H9 (cell line): ENCODE measurements around the gene HEATR1. TPM values are rescaled to one million over a fixed set of nuclear protein-coding genes. Genes with fewer than 3 reads are reported as not detected.

Experiments used
- DNase-seq: peaks from one replicate; pipeline ENCODE4 v3.0.0-alpha.2; 2017
- H2AFZ ChIP-seq: one replicate; pipeline ENCODE4 v1.6.1; 2013; ENCODE audit warnings: mild to moderate bottlenecking, low read length, control low read depth, moderate library complexity
- H2AK5ac ChIP-seq: 2 replicates; pipeline ENCODE4 v1.6.1; 2013; ENCODE audit warnings: low read length, control low read depth, mixed read lengths; ENCODE audit not compliant: insufficient read length
- H2BK120ac ChIP-seq: one replicate; pipeline ENCODE4 v1.6.1; 2013; ENCODE audit warnings: low read depth, mild to moderate bottlenecking, low read length, control low read depth, inconsistent platforms; ENCODE audit not compliant: poor library complexity, severe bottlenecking
- H2BK12ac ChIP-seq: 2 replicates; pipeline ENCODE4 v1.6.1; 2013; ENCODE audit warnings: low read length, control low read depth, mixed read lengths, low read depth; ENCODE audit not compliant: insufficient read length
- H2BK15ac ChIP-seq: 2 replicates; pipeline ENCODE4 v1.6.1; 2013; ENCODE audit warnings: low read depth, low read length, control low read depth
- H2BK20ac ChIP-seq: one replicate; pipeline ENCODE4 v1.6.1; 2013; ENCODE audit warnings: low read depth, mild to moderate bottlenecking, low read length, control low read depth, inconsistent platforms; ENCODE audit not compliant: poor library complexity, severe bottlenecking
- H2BK5ac ChIP-seq: 2 replicates; pipeline ENCODE4 v1.6.1; 2013; ENCODE audit warnings: low read length, control low read depth, mixed read lengths; ENCODE audit not compliant: insufficient read length
- H3K14ac ChIP-seq: 2 replicates; pipeline ENCODE4 v1.6.1; 2013; ENCODE audit warnings: low read length, control low read depth; ENCODE audit not compliant: insufficient read depth
- H3K18ac ChIP-seq: 2 replicates; pipeline ENCODE4 v1.6.1; 2013; ENCODE audit warnings: low read depth, mild to moderate bottlenecking, mixed read lengths, low read length, control low read depth; ENCODE audit not compliant: insufficient read length
- H3K23ac ChIP-seq: 2 replicates; pipeline ENCODE4 v1.6.1; 2013; ENCODE audit warnings: low read length, control low read depth, mixed read lengths, low read depth; ENCODE audit not compliant: insufficient read length
- H3K23me2 ChIP-seq: 2 replicates; pipeline ENCODE4 v1.6.1; 2013; ENCODE audit warnings: low read depth, mild to moderate bottlenecking, mixed read lengths, low read length, control low read depth; ENCODE audit not compliant: insufficient read length, poor library complexity, severe bottlenecking
- H3K27ac ChIP-seq: 2 replicates; pipeline ENCODE4 v1.5.1; 2013; ENCODE audit warnings: low read length, control low read depth, mixed read lengths, low read depth; ENCODE audit not compliant: insufficient read length
- H3K27me3 ChIP-seq: 2 replicates; pipeline ENCODE4 v1.6.1; 2013; ENCODE audit warnings: low read length, control low read depth, inconsistent platforms; ENCODE audit not compliant: insufficient read depth
- H3K4ac ChIP-seq: 2 replicates; pipeline ENCODE4 v1.6.1; 2013; ENCODE audit warnings: low read depth, mild to moderate bottlenecking, control low read depth, inconsistent platforms, low read length, moderate library complexity
- H3K4me1 ChIP-seq: 2 replicates; pipeline ENCODE4 v1.6.1; 2013; ENCODE audit warnings: low read length, control low read depth, inconsistent platforms; ENCODE audit not compliant: insufficient read depth
- H3K4me2 ChIP-seq: 2 replicates; pipeline ENCODE4 v1.6.1; 2013; ENCODE audit warnings: low read length, control low read depth, mixed read lengths; ENCODE audit not compliant: insufficient read length, insufficient read depth
- H3K56ac ChIP-seq: 2 replicates; pipeline ENCODE4 v1.6.1; 2013; ENCODE audit warnings: low read depth, mild to moderate bottlenecking, mixed read lengths, low read length, control low read depth; ENCODE audit not compliant: insufficient read length
- H3K79me1 ChIP-seq: 2 replicates; pipeline ENCODE4 v1.6.1; 2013; ENCODE audit warnings: low read depth, mild to moderate bottlenecking, moderate library complexity, low read length, control low read depth, inconsistent platforms; ENCODE audit not compliant: insufficient read depth, poor library complexity, severe bottlenecking
- H3K79me2 ChIP-seq: 2 replicates; pipeline ENCODE4 v1.6.1; 2013; ENCODE audit warnings: low read length, control low read depth, inconsistent platforms; ENCODE audit not compliant: insufficient read depth
- H3K9ac ChIP-seq: 2 replicates; pipeline ENCODE4 v1.6.1; 2013; ENCODE audit warnings: low read length, control low read depth, mixed read lengths; ENCODE audit not compliant: insufficient read length; ENCODE audit errors: extremely low read depth
- H3K9me3 ChIP-seq: one replicate; pipeline ENCODE4 v1.6.1; 2013; ENCODE audit warnings: low read depth, low read length, inconsistent platforms; ENCODE audit not compliant: control insufficient read depth
- H3T11ph ChIP-seq: one replicate; pipeline ENCODE4 v1.6.1; 2013; ENCODE audit warnings: mild to moderate bottlenecking, low read length, control low read depth, inconsistent platforms
- H4K20me1 ChIP-seq: one replicate; pipeline ENCODE4 v1.6.1; 2013; ENCODE audit not compliant: control insufficient read depth, insufficient read length, insufficient read depth
- H4K5ac ChIP-seq: 2 replicates; pipeline ENCODE4 v1.6.1; 2013; ENCODE audit warnings: low read depth, mild to moderate bottlenecking, mixed read lengths, low read length, control low read depth; ENCODE audit not compliant: insufficient read length
- H4K8ac ChIP-seq: replicated peaks from 2 replicates; pipeline ENCODE4 v1.6.1; 2013; ENCODE audit warnings: low read length, control low read depth, mixed read lengths, low read depth; ENCODE audit not compliant: insufficient read length
- H4K91ac ChIP-seq: 2 replicates; pipeline ENCODE4 v1.6.1; 2013; ENCODE audit warnings: low read depth, mild to moderate bottlenecking, moderate library complexity, mixed read lengths, low read length, control low read depth; ENCODE audit not compliant: insufficient read length
- H3K27ac Mint-ChIP-seq, 3 experiments: 2 replicates in 2 of 3; 3 replicates in 1 of 3; pipeline ENCODE4 v1.8.0; 2020 to 2021; ENCODE audit warnings: mixed read lengths in 3 of 3, mild to moderate bottlenecking in 1 of 3, moderate library complexity in 1 of 3
- H3K27me3 Mint-ChIP-seq: 2 replicates; pipeline ENCODE4 v1.8.0; 2021; ENCODE audit warnings: low read depth, mild to moderate bottlenecking, moderate library complexity, mixed read lengths
- H3K36me3 Mint-ChIP-seq, 3 experiments: 2 replicates in 2 of 3; 3 replicates in 1 of 3; pipeline ENCODE4 v1.8.0; 2020 to 2021; ENCODE audit warnings: low read depth in 3 of 3, mixed read lengths in 3 of 3; ENCODE audit not compliant: insufficient read depth in 1 of 3
- H3K4me1 Mint-ChIP-seq, 2 experiments: 2 replicates each; pipeline ENCODE4 v1.8.0; 2020; ENCODE audit warnings: mixed read lengths in 2 of 2
- H3K4me3 Mint-ChIP-seq, 2 experiments: 2 replicates in 1 of 2; 3 replicates in 1 of 2; pipeline ENCODE4 v1.8.0; 2020 to 2021; ENCODE audit warnings: mild to moderate bottlenecking in 2 of 2, mixed read lengths in 2 of 2, moderate library complexity in 1 of 2
- H3K9me3 Mint-ChIP-seq, 2 experiments: 2 replicates in 1 of 2; 3 replicates in 1 of 2; pipeline ENCODE4 v1.8.0; 2020; ENCODE audit warnings: mild to moderate bottlenecking in 2 of 2, mixed read lengths in 2 of 2, moderate library complexity in 1 of 2
- CTCF ChIP-seq: fragments of 200-600 bp; sonication (generic); conservative IDR thresholded peaks from 3 replicates; pipeline ENCODE4 v1.8.0; 2021; ENCODE audit warnings: antibody characterized with exemption, mild to moderate bottlenecking
- WGBS: extraction: QIAGEN DNeasy Blood & Tissue Kit; methylation state at CpG from one replicate; pipeline ENCODE4 v1.1.7; 2013; ENCODE audit warnings: missing lambda C conversion rate, low lambda C conversion rate, mixed read lengths; ENCODE audit not compliant: insufficient read length; ENCODE audit errors: extremely low coverage; 5-methylcytosine and 5-hydroxymethylcytosine counted together
- total RNA-seq: library from RNA; stranded (reverse); gene quantifications from 2 replicates; pipeline ENCODE4 v1.2.1, GENCODE V29; 2021

HEATR1 gene
- total RNA-seq, 1 experiment from 2014 or later = 88.2 TPM

- no peak overlapping the region for H3K9ac ChIP-seq
- no peak overlapping the region for H2BK12ac ChIP-seq
- no peak overlapping the region for H2BK15ac ChIP-seq
- no peak overlapping the region for H4K91ac ChIP-seq
- H3K4me2 ChIP-seq = no peak overlapping the region
- H3T11ph ChIP-seq = no peak overlapping the region
- H4K5ac ChIP-seq = no peak overlapping the region
- H3K56ac ChIP-seq = no peak overlapping the region
- H3K4me1 ChIP-seq = no peaks in the 10 kb centered on the region
- H3K27ac ChIP-seq = no peak overlapping the region
- H3K23ac ChIP-seq = no peak overlapping the region
- H3K36me3 Mint-ChIP-seq = peaks cover 0 to 4% (median 0%) of the 10 kb centered on the region in 3 experiments; a peak in 1 of 7 replicates
- peaks cover 5 to 10% of the 10 kb centered on the region in 2 experiments for H3K4me1 Mint-ChIP-seq
- H3K23me2 ChIP-seq = peaks cover 13% of the 10 kb centered on the region
- no peak overlapping the region for H3K4me3 Mint-ChIP-seq
- no peak overlapping the region for H3K18ac ChIP-seq
- no peak overlapping the region for H2BK20ac ChIP-seq
- no peak overlapping the region for H4K8ac ChIP-seq
- no peaks in the 10 kb centered on the region for H3K9me3 Mint-ChIP-seq
- H3K27me3 ChIP-seq = no peaks in the 10 kb centered on the region
- no peak overlapping the region for H3K27ac Mint-ChIP-seq
- H4K20me1 ChIP-seq = no peaks in the 10 kb centered on the region
- peaks cover 18% of the 10 kb centered on the region for H3K27me3 Mint-ChIP-seq
- no peaks in the 10 kb centered on the region for H3K79me2 ChIP-seq
- H3K9me3 ChIP-seq = no peaks in the 10 kb centered on the region
- DNase-seq = no peak
- H2BK120ac ChIP-seq = no peak overlapping the region
- H2AK5ac ChIP-seq = no peak overlapping the region
- H2BK5ac ChIP-seq = no peak overlapping the region
- no peak overlapping the region for H3K14ac ChIP-seq
- H3K4ac ChIP-seq = no peak overlapping the region
- no peak for TF ChIP-seq CTCF
- WGBS = no CpG with 5 or more reads among the region's 3 CpGs
- no peaks in the 10 kb centered on the region for H3K79me1 ChIP-seq
- H2AFZ ChIP-seq = no peak overlapping the region
These were observed 78.2 kb downstream of the HEATR1 start for GRCh38 chr1:236526079-236526478.
